RWPE1 (cell line): ENCODE measurements around the gene ITGB2.
A peak's percentile ranks its signal among the peaks of the same experiment; 100 is the strongest.

ENCODE experiments used
- CTCF ChIA-PET: fragments of 350-600 bp; sonication (Branson Sonifier 250); formaldehyde crosslinking; extraction: SDS; loops from one replicate; lab custom pipeline; 2021; lab: Yijun Ruan, JAX
- POLR2A ChIA-PET: fragments of 400-600 bp; formaldehyde crosslinking; extraction: SDS; loops from one replicate; lab custom pipeline; 2020; ENCODE audit warnings: antibody characterized with exemption; ENCODE audit not compliant: low non-redundant PET; lab: Yijun Ruan, JAX
- DNase-seq: peaks from one replicate; pipeline ENCODE4 v3.0.0; 2012; ENCODE audit warnings: low spot score
- H3K27ac ChIP-seq: fragments of 450-650 bp; 2 replicates; pipeline ENCODE4 v1.5.1; 2017
- CTCF ChIP-seq: fragments of 450-650 bp; conservative IDR thresholded peaks from 2 replicates; pipeline ENCODE4 v1.5.1; 2017; ENCODE audit warnings: low read depth, mild to moderate bottlenecking

Gene ITGB2

DNA sequence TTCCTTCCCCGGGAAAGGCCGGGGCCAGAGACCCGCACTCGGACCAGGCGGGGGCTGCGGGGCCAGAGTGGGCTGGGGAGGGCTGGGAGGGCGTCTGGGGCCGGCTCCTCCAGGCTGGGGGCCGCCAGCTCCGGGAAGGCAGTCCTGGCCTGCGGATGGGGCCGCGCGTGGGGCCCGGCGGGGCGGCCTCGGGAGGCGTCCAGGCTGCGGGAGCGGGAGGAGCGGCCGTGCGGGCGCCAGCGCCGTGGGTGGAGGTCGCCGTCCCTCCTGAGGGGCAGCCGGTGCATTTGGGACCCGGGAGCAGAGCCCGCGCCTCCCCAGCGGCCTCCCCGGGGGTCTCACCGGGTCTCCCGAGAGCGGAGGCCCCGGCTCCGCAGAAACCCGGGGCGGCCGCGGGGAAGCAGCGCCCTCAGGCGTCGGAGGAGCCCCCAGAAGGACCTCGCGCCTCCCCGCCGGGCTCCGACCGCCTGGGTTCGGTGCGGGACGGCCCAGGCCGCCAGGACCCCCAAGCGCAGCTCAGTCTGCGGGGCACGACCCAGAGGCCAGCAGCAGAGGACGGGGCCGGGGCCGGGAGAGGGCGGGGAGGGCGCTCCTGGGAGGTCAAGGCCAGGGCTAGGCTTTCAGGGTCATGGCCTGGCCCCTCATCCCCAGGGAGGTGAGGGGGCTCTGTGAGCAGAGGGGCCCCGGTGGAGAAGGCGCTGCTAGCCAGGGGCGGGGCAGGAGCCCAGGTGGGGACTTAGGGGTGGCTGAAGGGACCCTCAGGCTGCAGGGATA is 11.9 kb upstream of the ITGB2 start:
- DNase-seq, result no peak
- POLR2A ChIA-PET, result interaction anchor here (0.7 kb wide), 1 partner anchor 207 kb away, joined by 4 read pairs; no protein-coding TSS in a partner anchor
- no peak overlapping the region for H3K27ac ChIP-seq
- CTCF ChIA-PET, result interaction anchor here (0.6 to 2.0 kb wide), 12 partner anchors 8 to 139 kb away, joined by 3 to 7 read pairs (median 4); partner anchors contain the start of gene SLX9
- TF ChIP-seq CTCF, result peak; percentile 83

- DNase-seq, result no peak
- TF ChIP-seq CTCF, result no peak
- ChIA-PET POLR2A (interaction anchor here (0.7 kb wide), 1 partner anchor 208 kb away, joined by 4 read pairs; no protein-coding TSS in a partner anchor), CTCF (interaction anchor here (0.7 to 2.0 kb wide), 10 partner anchors 9 to 138 kb away, joined by 3 to 7 read pairs (median 4); partner anchors contain the start of gene SLX9)
- no peak overlapping the region for H3K27ac ChIP-seq
Measured at GRCh38 chr21:44931501-44932407, 11.1 kb upstream of the ITGB2 start.

- no peak for TF ChIP-seq CTCF
- CTCF ChIA-PET, result interaction anchor here (1.3 to 2.0 kb wide), 3 partner anchors 10 to 41 kb away, joined by 4 to 7 read pairs (median 4); partner anchors contain the start of gene SLX9
- no peak overlapping the region for H3K27ac ChIP-seq
- POLR2A ChIA-PET, result no interaction called here
- DNase-seq, result no peak
Measured at GRCh38 chr21:44931137-44931500, 10.4 kb upstream of the ITGB2 start.

- CTCF ChIA-PET, result interaction anchor here (1.3 to 2.0 kb wide), 3 partner anchors 10 to 40 kb away, joined by 4 to 7 read pairs (median 4); partner anchors contain the start of gene SLX9
- H3K27ac ChIP-seq, result no peak overlapping the region
Measured at GRCh38 chr21:44930543-44930981, 9.9 kb upstream of the ITGB2 start.

GRCh38 chr21:44929799-44930542 is 9.3 kb upstream of the ITGB2 start:
- POLR2A ChIA-PET, result no interaction called here
- no peak for TF ChIP-seq CTCF
- H3K27ac ChIP-seq, result no peak overlapping the region
- no peak for DNase-seq
- CTCF ChIA-PET, result interaction anchor here (0.5 to 2.0 kb wide), 5 partner anchors 10 to 157 kb away, joined by 3 to 7 read pairs (median 4); partner anchors contain the start of gene SLX9

More at GRCh38 chr21:44930543-44930981, 9.9 kb upstream of the ITGB2 start:
- no peak for TF ChIP-seq CTCF
- POLR2A ChIA-PET, result no interaction called here
- no peak for DNase-seq
